Tibial artery (tissue), 4 donors: ENCODE data around the gene ZFAND3.

ENCODE experiments used
- DNase-seq, 2 donors: peaks; one replicate each; pipeline ENCODE4 v3.0.0-alpha.2; 2019
- H3K27ac ChIP-seq, 2 donors: fragments of 200-600 bp; sonication (generic) in 1 of 2; 1 replicate in 1 of 2; 2 replicates in 1 of 2; pipeline ENCODE4 v1.5.1; 2018 to 2019; ENCODE audit warnings: mild to moderate bottlenecking in 1 of 2
- H3K27me3 ChIP-seq, 2 donors: fragments of 200-600 bp; sonication (generic) in 1 of 2; one replicate each; pipeline versions ENCODE4 v1.5.1 to v1.6.0; 2016 to 2019
- H3K36me3 ChIP-seq, 3 donors: fragments of 200-600 bp; sonication (generic) in 2 of 3; one replicate each; pipeline ENCODE4 v1.5.1; 2016 to 2019; ENCODE audit warnings: mild to moderate bottlenecking in 2 of 3
- H3K4me1 ChIP-seq, 4 donors: fragments of 200-600 bp; sonication (generic) in 2 of 4; 1 replicate in 3 of 4; 2 replicates in 1 of 4; pipeline ENCODE4 v1.5.1; 2016 to 2019
- H3K4me3 ChIP-seq, 2 donors: fragments of 200-600 bp; sonication (generic) in 1 of 2; 1 replicate in 1 of 2; 2 replicates in 1 of 2; pipeline ENCODE4 v1.5.1; 2018 to 2019; ENCODE audit warnings: mild to moderate bottlenecking in 2 of 2
- H3K9me3 ChIP-seq, 3 donors: fragments of 200-600 bp; sonication (generic) in 1 of 3; one replicate each; pipeline ENCODE4 v1.5.1; 2016 to 2019
- intact Hi-C: fragments of 100-400 bp; cut with DNase I; formaldehyde crosslinking; loops from one replicate; pipeline ENCODE4 v1.15.0; 2023; ENCODE audit warnings: low total_unique reads
- TF ChIP-seq, protein P1 (sequence below), 2 experiments: fragments of 200-600 bp in 1 of 2; fragments of 450-650 bp in 1 of 2; IDR thresholded peaks; one replicate each; pipeline ENCODE4 v1.5.1; 2017 to 2019; ENCODE audit warnings: antibody characterized with exemption in 2 of 2, mild to moderate bottlenecking in 1 of 2, moderate library complexity in 1 of 2

The ZFAND3 gene

GRCh38 chr6:38088829-38089228 is 269.3 kb downstream of the ZFAND3 start:
- Histone ChIP-seq H3K9me3 (no peaks in the 10 kb centered on the region), H3K4me1 (peaks cover 0 to 21% (median 0%) of the 10 kb centered on the region in 4 donors), H3K4me3 (no peak overlapping the region), H3K27me3 (no peaks in the 10 kb centered on the region), H3K36me3 (no peaks in the 10 kb centered on the region), H3K27ac (no peak overlapping the region)
- TF ChIP-seq, protein P1, sequence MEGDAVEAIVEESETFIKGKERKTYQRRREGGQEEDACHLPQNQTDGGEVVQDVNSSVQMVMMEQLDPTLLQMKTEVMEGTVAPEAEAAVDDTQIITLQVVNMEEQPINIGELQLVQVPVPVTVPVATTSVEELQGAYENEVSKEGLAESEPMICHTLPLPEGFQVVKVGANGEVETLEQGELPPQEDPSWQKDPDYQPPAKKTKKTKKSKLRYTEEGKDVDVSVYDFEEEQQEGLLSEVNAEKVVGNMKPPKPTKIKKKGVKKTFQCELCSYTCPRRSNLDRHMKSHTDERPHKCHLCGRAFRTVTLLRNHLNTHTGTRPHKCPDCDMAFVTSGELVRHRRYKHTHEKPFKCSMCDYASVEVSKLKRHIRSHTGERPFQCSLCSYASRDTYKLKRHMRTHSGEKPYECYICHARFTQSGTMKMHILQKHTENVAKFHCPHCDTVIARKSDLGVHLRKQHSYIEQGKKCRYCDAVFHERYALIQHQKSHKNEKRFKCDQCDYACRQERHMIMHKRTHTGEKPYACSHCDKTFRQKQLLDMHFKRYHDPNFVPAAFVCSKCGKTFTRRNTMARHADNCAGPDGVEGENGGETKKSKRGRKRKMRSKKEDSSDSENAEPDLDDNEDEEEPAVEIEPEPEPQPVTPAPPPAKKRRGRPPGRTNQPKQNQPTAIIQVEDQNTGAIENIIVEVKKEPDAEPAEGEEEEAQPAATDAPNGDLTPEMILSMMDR (IDR thresholded peaks at IDR 0.05), result no peak
- intact Hi-C loops, result no loop called here
- DNase-seq, result no peak

DNA sequence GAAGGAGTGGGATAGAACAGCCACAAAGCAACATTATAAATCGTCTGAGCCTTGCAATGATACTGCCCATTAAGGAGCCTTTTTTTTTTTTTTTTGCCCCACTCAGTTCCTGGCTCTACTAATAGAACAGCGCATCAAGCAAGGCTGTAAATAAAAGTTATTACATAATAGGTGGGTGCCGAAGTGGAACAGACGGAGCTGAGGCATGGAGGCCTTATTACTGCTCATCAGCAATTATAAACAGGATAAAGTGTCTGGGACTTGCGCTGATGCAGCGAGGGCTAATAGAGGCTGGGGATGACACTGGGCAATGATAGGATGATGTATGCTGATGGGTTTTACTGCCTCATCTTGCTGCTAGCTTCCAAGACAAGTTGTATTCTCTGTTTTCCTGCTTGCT is 272.1 kb downstream of the ZFAND3 start:
- Histone ChIP-seq H3K4me1 (peaks cover 0 to 31% (median 6%) of the 10 kb centered on the region in 4 donors), H3K4me3 (no peak overlapping the region), H3K9me3 (no peaks in the 10 kb centered on the region), H3K36me3 (no peaks in the 10 kb centered on the region), H3K27ac (no peak overlapping the region), H3K27me3 (no peaks in the 10 kb centered on the region)
- intact Hi-C loops, result no loop called here
- no peak for DNase-seq
- TF ChIP-seq, protein P1 (IDR thresholded peaks at IDR 0.05), result no peak

DNA sequence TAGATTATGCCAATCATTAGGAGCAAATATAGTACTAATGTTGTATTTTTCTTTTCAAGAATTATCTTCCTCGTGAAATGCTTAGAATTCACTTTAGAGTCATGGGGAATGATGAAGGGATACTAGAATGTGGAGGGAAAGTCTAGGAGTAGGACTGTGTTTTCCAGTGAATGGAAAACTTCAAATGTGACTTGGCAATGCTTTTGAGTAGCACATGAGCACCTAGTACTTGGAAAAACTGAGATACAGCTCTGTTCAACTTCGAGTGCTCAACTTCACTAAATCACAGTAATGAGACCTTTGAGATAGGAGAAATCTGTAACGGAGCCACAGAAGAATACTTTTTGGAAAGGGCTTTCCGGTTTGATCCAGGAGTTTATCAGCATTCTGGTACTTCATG is 272.9 kb downstream of the ZFAND3 start:
- H3K9me3 ChIP-seq, result no peaks in the 10 kb centered on the region
- H3K27me3 ChIP-seq, result no peaks in the 10 kb centered on the region
- no peak overlapping the region for H3K4me3 ChIP-seq
- no peaks in the 10 kb centered on the region for H3K36me3 ChIP-seq
- DNase-seq, result no peak
- TF ChIP-seq, protein P1 (IDR thresholded peaks at IDR 0.05), result no peak
- H3K27ac ChIP-seq, result no peak overlapping the region
- intact Hi-C loops, result no loop called here
- peaks cover 0 to 30% (median 6%) of the 10 kb centered on the region in 4 donors for H3K4me1 ChIP-seq

- peaks cover 0 to 30% (median 6%) of the 10 kb centered on the region in 4 donors for H3K4me1 ChIP-seq
- no peak for DNase-seq
- TF ChIP-seq, protein P1 (IDR thresholded peaks at IDR 0.05), result no peak
- no peak overlapping the region for H3K4me3 ChIP-seq
- no peaks in the 10 kb centered on the region for H3K27me3 ChIP-seq
- no peaks in the 10 kb centered on the region for H3K36me3 ChIP-seq
- H3K27ac ChIP-seq, result no peak overlapping the region
- intact Hi-C loops, result no loop called here
- no peaks in the 10 kb centered on the region for H3K9me3 ChIP-seq
Measured at GRCh38 chr6:38092964-38093363, 273.4 kb downstream of the ZFAND3 start.

- no peaks in the 10 kb centered on the region for H3K27me3 ChIP-seq
- TF ChIP-seq, protein P1 (IDR thresholded peaks at IDR 0.05), result no peak
- peaks cover 0 to 30% (median 6%) of the 10 kb centered on the region in 4 donors for H3K4me1 ChIP-seq
- intact Hi-C loops, result no loop called here
- H3K9me3 ChIP-seq, result no peaks in the 10 kb centered on the region
- no peak overlapping the region for H3K4me3 ChIP-seq
- H3K36me3 ChIP-seq, result no peaks in the 10 kb centered on the region
- DNase-seq, result no peak
- no peak overlapping the region for H3K27ac ChIP-seq
Measured at GRCh38 chr6:38095054-38095453, 275.5 kb downstream of the ZFAND3 start.

GRCh38 chr6:38099221-38099620 is 279.7 kb downstream of the ZFAND3 start:
- no peaks in the 10 kb centered on the region for H3K9me3 ChIP-seq
- intact Hi-C loops, result no loop called here
- no peak overlapping the region for H3K4me3 ChIP-seq
- no peak for DNase-seq
- H3K27me3 ChIP-seq, result no peaks in the 10 kb centered on the region
- TF ChIP-seq, protein P1 (IDR thresholded peaks at IDR 0.05), result no peak
- peaks cover 0 to 13% (median 6%) of the 10 kb centered on the region in 4 donors for H3K4me1 ChIP-seq
- no peak overlapping the region for H3K27ac ChIP-seq
- peaks cover 0 to 3% (median 0%) of the 10 kb centered on the region in 3 donors for H3K36me3 ChIP-seq
